Esophagus squamous epithelium (tissue), 4 donors: ENCODE results near the gene ARHGAP26.

Experiments used
- CTCF ChIP-seq, 6 experiments: fragments of 450-650 bp in 4 of 6; fragments of 200-600 bp in 2 of 6; sonication (generic) in 2 of 6; IDR thresholded peaks; one replicate each; pipeline ENCODE4 v1.5.1; 2016 to 2019; ENCODE audit warnings: antibody characterized with exemption in 6 of 6, mild to moderate bottlenecking in 4 of 6, moderate library complexity in 4 of 6
- POLR2A ChIP-seq, 4 donors: fragments of 450-650 bp; IDR thresholded peaks; one replicate each; pipeline ENCODE4 v1.6.1; 2017; ENCODE audit warnings: antibody characterized with exemption in 4 of 4, mild to moderate bottlenecking in 4 of 4, moderate library complexity in 3 of 4

- TF ChIP-seq CTCF (IDR thresholded peaks at IDR 0.05) (no peak), POLR2A (IDR thresholded peaks at IDR 0.05) (no peak)
Observed at GRCh38 chr5:142883438-142883837, 113.3 kb downstream of the ARHGAP26 start.
